ENCODE results near the gene LRP6.

DNA sequence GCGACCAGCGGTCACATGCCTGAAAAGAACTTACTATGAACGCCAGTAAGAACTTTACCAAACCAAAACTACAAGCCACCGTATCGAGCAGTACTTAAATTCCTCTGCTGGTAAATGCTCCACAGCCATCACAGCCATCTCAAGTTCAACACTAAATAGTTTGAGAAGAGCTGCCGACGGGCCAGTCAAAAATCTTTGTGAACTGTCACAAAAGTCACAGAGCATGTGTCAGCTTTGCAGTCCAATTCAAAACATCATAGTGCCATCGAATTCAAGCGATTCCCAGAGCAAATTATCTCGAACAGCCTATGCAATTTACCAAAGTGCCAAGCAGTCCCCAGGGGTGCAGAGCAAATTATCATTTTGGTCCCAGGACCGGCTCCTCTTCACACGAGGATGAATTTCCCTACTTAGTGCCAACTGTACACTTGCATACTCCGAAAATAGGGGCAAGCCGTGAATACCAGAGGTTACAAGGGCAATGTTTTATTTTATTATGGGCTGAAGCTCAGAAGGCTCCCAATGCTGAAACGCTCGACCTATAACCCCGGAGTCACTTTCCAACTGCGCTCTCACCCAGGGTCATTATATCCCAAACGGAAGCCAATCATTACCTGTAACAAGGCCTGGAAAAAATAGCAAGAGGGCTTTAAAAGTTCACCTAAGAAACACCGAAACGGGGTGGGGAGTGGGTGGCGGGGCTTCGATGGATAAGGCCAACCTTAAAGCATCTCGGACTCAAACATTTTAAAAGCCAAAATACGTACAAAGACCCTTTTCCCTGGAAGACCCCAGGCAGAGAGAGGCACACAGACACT is 1.1 kb downstream of the LRP6 start:
- TF ChIP-seq, protein P1, sequence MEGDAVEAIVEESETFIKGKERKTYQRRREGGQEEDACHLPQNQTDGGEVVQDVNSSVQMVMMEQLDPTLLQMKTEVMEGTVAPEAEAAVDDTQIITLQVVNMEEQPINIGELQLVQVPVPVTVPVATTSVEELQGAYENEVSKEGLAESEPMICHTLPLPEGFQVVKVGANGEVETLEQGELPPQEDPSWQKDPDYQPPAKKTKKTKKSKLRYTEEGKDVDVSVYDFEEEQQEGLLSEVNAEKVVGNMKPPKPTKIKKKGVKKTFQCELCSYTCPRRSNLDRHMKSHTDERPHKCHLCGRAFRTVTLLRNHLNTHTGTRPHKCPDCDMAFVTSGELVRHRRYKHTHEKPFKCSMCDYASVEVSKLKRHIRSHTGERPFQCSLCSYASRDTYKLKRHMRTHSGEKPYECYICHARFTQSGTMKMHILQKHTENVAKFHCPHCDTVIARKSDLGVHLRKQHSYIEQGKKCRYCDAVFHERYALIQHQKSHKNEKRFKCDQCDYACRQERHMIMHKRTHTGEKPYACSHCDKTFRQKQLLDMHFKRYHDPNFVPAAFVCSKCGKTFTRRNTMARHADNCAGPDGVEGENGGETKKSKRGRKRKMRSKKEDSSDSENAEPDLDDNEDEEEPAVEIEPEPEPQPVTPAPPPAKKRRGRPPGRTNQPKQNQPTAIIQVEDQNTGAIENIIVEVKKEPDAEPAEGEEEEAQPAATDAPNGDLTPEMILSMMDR (IDR thresholded peaks at IDR 0.05) = no peak
- TF ChIP-seq POLR2A (IDR thresholded peaks at IDR 0.05) = no peak
